H1 (cell line): Measurements from ENCODE around the gene NRROS. TPM values are rescaled to one million over a fixed set of nuclear protein-coding genes. Genes with fewer than 3 reads are reported as not detected.

Experiments used
- CTCF ChIA-PET: fragments of 300-600 bp; sonication (Branson Sonifier 250); formaldehyde crosslinking; loops from one replicate; lab custom pipeline; 2021; ENCODE audit not compliant: partially characterized antibody; lab: Charles Lee
- POLR2A ChIA-PET: fragments of 300-600 bp; sonication (Branson Sonifier 250); formaldehyde crosslinking; loops from one replicate; lab custom pipeline; 2021; ENCODE audit warnings: inconsistent platforms; ENCODE audit not compliant: partially characterized antibody; lab: Charles Lee
- DNase-seq, 2 experiments: peaks; one replicate each; pipeline versions ENCODE4 v3.0.0 to v3.0.0-alpha.2; 2010 to 2022; ENCODE audit warnings: low spot score in 2 of 2, low read depth in 1 of 2, mixed read lengths in 1 of 2
- FAIRE-seq: peaks from 2 replicates; lab custom pipeline; 2011; peaks lifted over from hg19 to GRCh38; lab: Jason Lieb, UNC
- H2AFZ ChIP-seq: 2 replicates; pipeline ENCODE4 v1.8.1; 2012; ENCODE audit warnings: low read length, inconsistent platforms
- H2AK5ac ChIP-seq: 2 replicates; pipeline ENCODE4 v1.6.1; 2013; ENCODE audit warnings: low read depth, low read length
- H2BK120ac ChIP-seq: replicated peaks from 2 replicates; pipeline ENCODE3; 2013; ENCODE audit warnings: low read depth, low read length, inconsistent platforms
- H2BK12ac ChIP-seq: 2 replicates; pipeline ENCODE4 v1.6.1; 2013; ENCODE audit warnings: low read depth, low read length
- H2BK15ac ChIP-seq: 2 replicates; pipeline ENCODE4 v1.6.1; 2013; ENCODE audit warnings: low read length
- H2BK20ac ChIP-seq: 2 replicates; pipeline ENCODE4 v1.6.1; 2013; ENCODE audit warnings: low read length
- H2BK5ac ChIP-seq: 2 replicates; pipeline ENCODE4 v1.6.1; 2013; ENCODE audit warnings: low read depth, low read length
- H3K14ac ChIP-seq: 2 replicates; pipeline ENCODE4 v1.6.1; 2013; ENCODE audit warnings: inconsistent platforms; ENCODE audit not compliant: insufficient read length
- H3K18ac ChIP-seq: 2 replicates; pipeline ENCODE4 v1.6.1; 2013; ENCODE audit warnings: low read length; ENCODE audit errors: extremely low read depth
- H3K23ac ChIP-seq: 2 replicates; pipeline ENCODE4 v1.6.1; 2013; ENCODE audit warnings: inconsistent platforms; ENCODE audit not compliant: insufficient read length
- H3K23me2 ChIP-seq: 2 replicates; pipeline ENCODE4 v1.6.1; 2013; ENCODE audit warnings: low read depth, low read length
- H3K27ac ChIP-seq: 2 replicates; pipeline ENCODE4 v1.6.1; 2011; ENCODE audit warnings: low read depth, low read length, inconsistent platforms
- H3K27me3 ChIP-seq, 4 experiments: replicated peaks in 1 of 4; 1 replicate in 1 of 4; 2 replicates in 3 of 4; pipeline versions ENCODE4 v1.6.1 to v1.8.1; 2011 to 2013; ENCODE audit warnings: low read length in 3 of 4, mild to moderate bottlenecking in 3 of 4, inconsistent platforms in 2 of 4, mixed read lengths in 2 of 4, moderate library complexity in 1 of 4; ENCODE audit not compliant: control insufficient read depth in 3 of 4, insufficient read depth in 3 of 4; ENCODE audit errors: extremely low read depth in 1 of 4
- H3K36me3 ChIP-seq, 4 experiments: 2 replicates each; pipeline versions ENCODE4 v1.6.1 to v1.8.1; 2011 to 2013; ENCODE audit warnings: mild to moderate bottlenecking in 4 of 4, low read length in 3 of 4, moderate library complexity in 2 of 4, control low read depth in 1 of 4, inconsistent platforms in 1 of 4; ENCODE audit not compliant: insufficient read depth in 4 of 4, control insufficient read depth in 2 of 4
- H3K4ac ChIP-seq: replicated peaks from 2 replicates; pipeline ENCODE3; 2013; ENCODE audit warnings: low read length, low read depth, mixed read lengths, inconsistent platforms; ENCODE audit not compliant: insufficient read length
- H3K4me1 ChIP-seq, 4 experiments: replicated peaks in 1 of 4; 1 replicate in 1 of 4; 2 replicates in 3 of 4; pipeline versions ENCODE4 v1.6.1 to v1.8.1; 2011 to 2013; ENCODE audit warnings: low read length in 3 of 4, inconsistent platforms in 2 of 4, mixed read lengths in 1 of 4; ENCODE audit not compliant: insufficient read depth in 4 of 4, control insufficient read depth in 3 of 4
- H3K4me2 ChIP-seq, 2 experiments: 2 replicates each; pipeline versions ENCODE4 v1.6.1 to v1.8.1; 2011 to 2013; ENCODE audit warnings: low read depth in 2 of 2, low read length in 2 of 2, control low read depth in 1 of 2, inconsistent platforms in 1 of 2, mild to moderate bottlenecking in 1 of 2; ENCODE audit not compliant: insufficient read depth in 1 of 2
- H3K4me3 ChIP-seq, 4 experiments: fragments of 200-600, 300-600 bp in 1 of 4; sonication (generic), shearing (Covaris generic), sonication (Bioruptor Twin) in 1 of 4; 2 replicates each; pipeline versions ENCODE4 v1.5.1 to v1.8.1; 2011 to 2016; ENCODE audit warnings: low read length in 4 of 4, low read depth in 3 of 4, control low read depth in 2 of 4, inconsistent platforms in 2 of 4, mild to moderate bottlenecking in 2 of 4, mixed read lengths in 1 of 4, moderate library complexity in 1 of 4; ENCODE audit not compliant: insufficient read depth in 2 of 4; ENCODE audit errors: extremely low read depth in 1 of 4
- H3K56ac ChIP-seq: replicated peaks from 2 replicates; pipeline ENCODE3; 2013; ENCODE audit warnings: low read depth, mild to moderate bottlenecking, mixed read lengths, low read length, inconsistent platforms; ENCODE audit not compliant: insufficient read length
- H3K79me1 ChIP-seq: 2 replicates; pipeline ENCODE4 v1.6.1; 2013; ENCODE audit warnings: low read depth, low read length, control low read depth
- H3K79me2 ChIP-seq, 2 experiments: 2 replicates each; pipeline versions ENCODE4 v1.6.1 to v1.8.1; 2012 to 2013; ENCODE audit warnings: low read length in 2 of 2, mild to moderate bottlenecking in 2 of 2, inconsistent platforms in 1 of 2; ENCODE audit not compliant: insufficient read depth in 2 of 2, control insufficient read depth in 1 of 2
- H3K9ac ChIP-seq, 4 experiments: replicated peaks in 1 of 4; 1 replicate in 1 of 4; 2 replicates in 3 of 4; pipeline versions ENCODE4 v1.6.1 to v1.8.1; 2011 to 2013; ENCODE audit warnings: low read depth in 3 of 4, low read length in 3 of 4, control low read depth in 2 of 4, mild to moderate bottlenecking in 2 of 4, moderate library complexity in 2 of 4, inconsistent platforms in 1 of 4; ENCODE audit errors: extremely low read depth in 1 of 4
- H3K9me3 ChIP-seq, 2 experiments: 2 replicates each; pipeline versions ENCODE4 v1.6.1 to v1.8.1; 2012 to 2013; ENCODE audit warnings: mild to moderate bottlenecking in 2 of 2, moderate library complexity in 2 of 2, control low read depth in 1 of 2, inconsistent platforms in 1 of 2, low read depth in 1 of 2, low read length in 1 of 2, mixed read lengths in 1 of 2; ENCODE audit not compliant: insufficient read depth in 2 of 2
- H4K20me1 ChIP-seq, 2 experiments: replicated peaks in 1 of 2; 2 replicates each; pipeline versions ENCODE3 to v1.8.1; 2011 to 2013; ENCODE audit warnings: inconsistent platforms in 2 of 2, low read length in 2 of 2, mild to moderate bottlenecking in 1 of 2; ENCODE audit not compliant: insufficient read depth in 2 of 2, control insufficient read depth in 1 of 2
- H4K5ac ChIP-seq: 2 replicates; pipeline ENCODE4 v1.6.1; 2013; ENCODE audit warnings: low read length, low read depth, mixed read lengths, inconsistent platforms; ENCODE audit not compliant: insufficient read length
- H4K8ac ChIP-seq: 2 replicates; pipeline ENCODE4 v1.8.0; 2013; ENCODE audit warnings: mild to moderate bottlenecking, moderate library complexity, low read length, inconsistent platforms; ENCODE audit not compliant: insufficient read depth; ENCODE audit errors: extremely low read depth
- H4K91ac ChIP-seq: replicated peaks from 2 replicates; pipeline ENCODE3; 2013; ENCODE audit warnings: low read length, mixed read lengths, inconsistent platforms; ENCODE audit not compliant: insufficient read length
- EGR1 ChIP-seq: IDR thresholded peaks from 2 replicates; pipeline ENCODE4 v1.6.1; 2011; ENCODE audit warnings: low read depth, low read length, borderline replicate concordance
- JUND ChIP-seq: IDR thresholded peaks from 2 replicates; pipeline ENCODE4 v1.6.1; 2011; ENCODE audit warnings: mild to moderate bottlenecking, improper control_type of control experiment, low read length
- NANOG ChIP-seq: IDR thresholded peaks from 2 replicates; pipeline ENCODE4 v1.6.1; 2011; ENCODE audit warnings: low read length, low read depth, mild to moderate bottlenecking, inconsistent platforms; ENCODE audit not compliant: insufficient read depth, poor library complexity, severe bottlenecking
- TCF12 ChIP-seq: IDR thresholded peaks from 2 replicates; pipeline ENCODE4 v1.6.1; 2011; ENCODE audit warnings: low read depth, mild to moderate bottlenecking, low read length
- WGBS, 2 experiments: shearing (Covaris generic) in 1 of 2; methylation state at CpG; one replicate each; pipeline versions ENCODE4 v1.1.6 to v1.1.7; 2013 to 2015; ENCODE audit warnings: low lambda C conversion rate in 2 of 2, mixed read lengths in 2 of 2, inconsistent platforms in 1 of 2, low coverage in 1 of 2, missing lambda C conversion rate in 1 of 2; ENCODE audit not compliant: insufficient replicate concordance in 2 of 2, insufficient coverage in 1 of 2, insufficient read length in 1 of 2; ENCODE audit errors: extremely low coverage in 1 of 2, missing lambda C conversion rate in 1 of 2; 5-methylcytosine and 5-hydroxymethylcytosine counted together
- polyA plus RNA-seq, 7 experiments: library from polyadenylated mRNA; depleted of rRNA in 3 of 7; stranded (reverse) in 5 of 7; unstranded in 2 of 7; fragments of >200 nt in 5 of 7; fragments of 200-250 nt in 2 of 7; gene quantifications; 1 replicate in 5 of 7; 2 replicates in 1 of 7; 4 replicates in 1 of 7; pipeline versions ENCODE4 v1.2.1 to v1.2.3, GENCODE V29; 2011 to 2013; ENCODE audit warnings: missing spikeins in 2 of 7, mixed read lengths in 2 of 7
- total RNA-seq: library from RNA; stranded (reverse); fragmentation: NEBNext Ultra II Directional; extraction: Animal tissue kit (Norgen Biotek cat#: 25700); gene quantifications from 2 replicates; pipeline ENCODE4 v1.2.1, GENCODE V29; 2021

The NRROS gene
- total and polyA plus RNA-seq, 2 of the 8 experiments (the other 6 are each of a cell fraction or from before 2014, with no cell fraction given) = 5.3 to 7.3 TPM

- Histone ChIP-seq H4K91ac (no peak overlapping the region), H3K14ac (no peak overlapping the region), H3K23ac (no peak overlapping the region), H2BK20ac (no peak overlapping the region), H2BK120ac (peak overlapping the region; percentile 92), H3K9ac (no peak overlapping the region), H3K4me1 (peaks cover 0 to 5% (median 5%) of the 10 kb centered on the region in 4 experiments; a peak in 3 of 7 replicates), H2AK5ac (no peak overlapping the region), H3K4ac (peak overlapping the region; percentile 93), H2BK12ac (no peak overlapping the region), H2AFZ (0 out of 2 replicates have a peak overlapping the region, but pooled peaks have one; percentile 7), H2BK5ac (no peak overlapping the region; the same call in 1 of the 2 replicates), H3K27ac (no peak overlapping the region), H3K9me3 (no peaks in the 10 kb centered on the region), H3K36me3 (no peaks in the 10 kb centered on the region), H2BK15ac (no peak overlapping the region), H3K4me3 (no peak overlapping the region), H3K79me2 (no peaks in the 10 kb centered on the region), H3K79me1 (no peaks in the 10 kb centered on the region), H3K4me2 (no peak overlapping the region), H4K8ac (no peak overlapping the region), H4K5ac (no peak overlapping the region), H4K20me1 (no peaks in the 10 kb centered on the region), H3K18ac (no peak overlapping the region), H3K27me3 (no peaks in the 10 kb centered on the region), H3K23me2 (no peaks in the 10 kb centered on the region), H3K56ac (no peak overlapping the region)
- ChIA-PET CTCF (interaction anchor here (0.6 kb wide), 1 partner anchor 134 kb away, joined by 3 read pairs; no protein-coding TSS in a partner anchor), POLR2A (no interaction called here)
- DNase-seq (no peak), FAIRE-seq (no peak)
- 69% methylated on average over 5 of the region's 5 CpGs; no CpG with 5 or more reads in 1 of the 2 experiments for WGBS, 2 experiments
- TF ChIP-seq NANOG (no peak), JUND (no peak), EGR1 (no peak), TCF12 (no peak)
Measured at GRCh38 chr3:196619223-196619622, 20.3 kb upstream of the NRROS start.
